Kasumi-1 (cell line): ENCODE data around the gene UBE2U.
"Not testable (repeated sequence)": the region's sequence is repeated elsewhere in the genome, so short reads cannot be mapped to it uniquely, and the experiment has no call there.

Experiments used
- DNase-seq, 2 experiments: peaks; one replicate each; lab custom pipeline; 2025; lab: John Stamatoyannopoulos, UW

The UBE2U gene

GRCh38 chr1:64192290-64192689 lies 11.1 kb upstream of the UBE2U start:
- DNase-seq: no peak

GRCh38 chr1:64194168-64195080 lies 9.0 kb upstream of the UBE2U start:
- peak; percentile 1 to 32 for DNase-seq

- no peak for DNase-seq
Measured at GRCh38 chr1:64195081-64195395, 8.4 kb upstream of the UBE2U start.

- no peak for DNase-seq
Measured at GRCh38 chr1:64196074-64196870, 7.2 kb upstream of the UBE2U start.

GRCh38 chr1:64197076-64197475 lies 6.3 kb upstream of the UBE2U start:
- DNase-seq: no peak

- no peak for DNase-seq
Measured at GRCh38 chr1:64199154-64199553, 4.3 kb upstream of the UBE2U start.

GRCh38 chr1:64200064-64200463 lies 3.4 kb upstream of the UBE2U start:
- DNase-seq: no peak

GRCh38 chr1:64209221-64209620 lies 5.8 kb downstream of the UBE2U start:
- DNase-seq: no peak

GRCh38 chr1:64212031-64212430 lies 8.6 kb downstream of the UBE2U start:
- no peak for DNase-seq

- DNase-seq: no peak
Measured at GRCh38 chr1:64215576-64215975, 12.2 kb downstream of the UBE2U start.

- DNase-seq: no peak
Measured at GRCh38 chr1:64220241-64220640, 16.8 kb downstream of the UBE2U start.

- no peak for DNase-seq
Measured at GRCh38 chr1:64223329-64224151, 20.1 kb downstream of the UBE2U start.

- DNase-seq: not testable (repeated sequence)
Measured at GRCh38 chr1:64224236-64224635, 20.8 kb downstream of the UBE2U start.

GRCh38 chr1:64228167-64228957 lies 24.9 kb downstream of the UBE2U start:
- DNase-seq: no peak

GRCh38 chr1:64229307-64229706 lies 25.9 kb downstream of the UBE2U start:
- no peak for DNase-seq

GRCh38 chr1:64231153-64231552 lies 27.7 kb downstream of the UBE2U start:
- no peak for DNase-seq

GRCh38 chr1:64231654-64232053 lies 28.2 kb downstream of the UBE2U start:
- DNase-seq: no peak

- DNase-seq: no peak
Measured at GRCh38 chr1:64234714-64235113, 31.3 kb downstream of the UBE2U start.

- DNase-seq: no peak
Measured at GRCh38 chr1:64235181-64235580, 31.8 kb downstream of the UBE2U start.

- no peak for DNase-seq
Measured at GRCh38 chr1:64235910-64236309, 32.5 kb downstream of the UBE2U start.

GRCh38 chr1:64236541-64236954 lies 33.1 kb downstream of the UBE2U start:
- no peak for DNase-seq
